ENCODE results near the gene NIPSNAP3A.

Gene NIPSNAP3A

GRCh38 chr9:104808035-104808614 lies 60.6 kb downstream of the NIPSNAP3A start:
- H3K9ac ChIP-seq (ENCODE audit: low read depth, low read length): no peak overlapping the region
- H3K4me1 ChIP-seq (ENCODE audit: insufficient read depth, low read length): no peaks in the 10 kb centered on the region
- H3K36me3 ChIP-seq (ENCODE audit: insufficient read depth, low read length): no peaks in the 10 kb centered on the region
- H3K9me3 ChIP-seq (ENCODE audit: control insufficient read depth, insufficient read depth, low read length): no peaks in the 10 kb centered on the region
